AG04450 (cell line): ENCODE measurements around the gene PPP4R3A. TPM values are rescaled to one million over a fixed set of nuclear protein-coding genes. Genes with fewer than 3 reads are reported as not detected.
"Not testable (repeated sequence)": the region's sequence is repeated elsewhere in the genome, so short reads cannot be mapped to it uniquely, and the experiment has no call there.

Experiments used
- CTCF ChIA-PET: fragments of 300-600, 350-600 bp; formaldehyde crosslinking; extraction: SDS; loops from one replicate; lab custom pipeline; 2022; ENCODE audit warnings: antibody characterized with exemption, inconsistent platforms; lab: Charles Lee
- POLR2A ChIA-PET: fragments of 350-600 bp; formaldehyde crosslinking; extraction: SDS; loops from one replicate; lab custom pipeline; 2021; ENCODE audit warnings: antibody characterized with exemption, inconsistent platforms; lab: Yijun Ruan, JAX
- DNase-seq: peaks from one replicate; pipeline ENCODE4 v3.0.0-alpha.2; 2011; ENCODE audit warnings: low read depth, low spot score
- H3K27ac ChIP-seq: one replicate; pipeline ENCODE4 v1.5.1; 2012; ENCODE audit warnings: low read depth, low read length, control low read depth
- H3K27me3 ChIP-seq: one replicate; pipeline ENCODE4 v1.6.0; 2012; ENCODE audit warnings: low read length; ENCODE audit not compliant: control insufficient read depth, insufficient read depth
- H3K4me3 ChIP-seq: 2 replicates; pipeline ENCODE4 v1.5.1; 2011; ENCODE audit warnings: mild to moderate bottlenecking, low read depth, low read length, control low read depth
- H3K9me3 ChIP-seq: 2 replicates; pipeline ENCODE4 v1.5.1; 2012; ENCODE audit warnings: low read length; ENCODE audit not compliant: control insufficient read depth, insufficient read depth
- polyA plus RNA-seq: library from polyadenylated mRNA; depleted of rRNA; stranded (reverse); fragments of >200 nt; gene quantifications from 2 replicates; pipeline ENCODE4 v1.2.3, GENCODE V29; 2011
- TF ChIP-seq, protein P1 (sequence below): IDR thresholded peaks from 2 replicates; pipeline ENCODE4 v1.5.1; 2011; ENCODE audit warnings: low read depth, low read length, control low read depth, inconsistent platforms

Gene PPP4R3A
- polyA plus RNA-seq, 1 experiment: 46.9 TPM

DNA sequence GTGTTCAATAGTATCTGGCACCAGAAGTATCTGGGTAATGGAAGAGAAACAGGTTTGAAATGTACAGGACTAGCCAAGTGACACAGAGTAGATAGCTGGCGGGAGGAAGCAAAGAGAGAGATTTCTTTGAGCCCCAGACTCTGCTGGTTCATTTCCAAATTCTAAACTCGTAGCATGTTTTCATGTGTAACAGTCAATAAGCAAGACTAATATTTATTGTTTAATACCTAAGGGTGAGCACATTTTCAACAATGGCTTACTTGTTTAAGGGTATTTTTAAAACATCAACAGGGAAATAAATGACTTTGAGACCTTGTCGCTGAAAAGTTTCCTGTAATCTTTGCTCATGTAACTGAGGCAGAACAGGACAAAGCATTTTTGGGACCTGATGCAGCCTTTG lies 80.7 kb downstream of the PPP4R3A start:
- H3K4me3 ChIP-seq: no peak overlapping the region
- H3K27me3 ChIP-seq: no peaks in the 10 kb centered on the region
- POLR2A ChIA-PET: no interaction called here
- CTCF ChIA-PET: interaction anchor here (1.6 kb wide), 1 partner anchor 10 kb away, joined by 5 read pairs; no protein-coding TSS in a partner anchor
- TF ChIP-seq, protein P1, sequence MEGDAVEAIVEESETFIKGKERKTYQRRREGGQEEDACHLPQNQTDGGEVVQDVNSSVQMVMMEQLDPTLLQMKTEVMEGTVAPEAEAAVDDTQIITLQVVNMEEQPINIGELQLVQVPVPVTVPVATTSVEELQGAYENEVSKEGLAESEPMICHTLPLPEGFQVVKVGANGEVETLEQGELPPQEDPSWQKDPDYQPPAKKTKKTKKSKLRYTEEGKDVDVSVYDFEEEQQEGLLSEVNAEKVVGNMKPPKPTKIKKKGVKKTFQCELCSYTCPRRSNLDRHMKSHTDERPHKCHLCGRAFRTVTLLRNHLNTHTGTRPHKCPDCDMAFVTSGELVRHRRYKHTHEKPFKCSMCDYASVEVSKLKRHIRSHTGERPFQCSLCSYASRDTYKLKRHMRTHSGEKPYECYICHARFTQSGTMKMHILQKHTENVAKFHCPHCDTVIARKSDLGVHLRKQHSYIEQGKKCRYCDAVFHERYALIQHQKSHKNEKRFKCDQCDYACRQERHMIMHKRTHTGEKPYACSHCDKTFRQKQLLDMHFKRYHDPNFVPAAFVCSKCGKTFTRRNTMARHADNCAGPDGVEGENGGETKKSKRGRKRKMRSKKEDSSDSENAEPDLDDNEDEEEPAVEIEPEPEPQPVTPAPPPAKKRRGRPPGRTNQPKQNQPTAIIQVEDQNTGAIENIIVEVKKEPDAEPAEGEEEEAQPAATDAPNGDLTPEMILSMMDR: no peak
- no peak overlapping the region for H3K27ac ChIP-seq
- H3K9me3 ChIP-seq: no peaks in the 10 kb centered on the region
- no peak for DNase-seq

DNA sequence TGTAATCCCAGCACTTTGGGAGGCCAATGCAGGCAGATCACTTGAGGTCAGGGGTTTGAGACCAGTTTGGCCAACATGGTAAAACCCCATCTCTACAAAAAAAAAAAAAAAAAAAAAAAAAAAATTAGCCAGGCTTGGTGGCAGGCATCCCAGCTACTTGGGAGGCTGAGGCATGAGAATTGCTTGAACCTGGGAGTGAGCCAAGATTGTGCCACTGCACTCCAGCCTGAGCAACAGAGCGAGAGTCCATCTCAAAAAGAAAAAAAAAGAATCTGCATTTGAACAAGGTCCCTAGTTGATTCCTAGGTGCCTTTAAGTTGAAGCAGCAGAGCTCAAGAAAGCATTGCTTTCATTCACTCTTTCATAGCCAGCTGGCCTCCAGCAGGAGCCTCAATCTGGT lies 81.2 kb downstream of the PPP4R3A start:
- CTCF ChIA-PET: interaction anchor here (1.6 kb wide), 1 partner anchor 10 kb away, joined by 5 read pairs; no protein-coding TSS in a partner anchor
- DNase-seq, H3K4me3 ChIP-seq, POLR2A ChIA-PET, H3K27ac ChIP-seq, H3K9me3 ChIP-seq, H3K27me3 ChIP-seq: not testable (repeated sequence)

DNA sequence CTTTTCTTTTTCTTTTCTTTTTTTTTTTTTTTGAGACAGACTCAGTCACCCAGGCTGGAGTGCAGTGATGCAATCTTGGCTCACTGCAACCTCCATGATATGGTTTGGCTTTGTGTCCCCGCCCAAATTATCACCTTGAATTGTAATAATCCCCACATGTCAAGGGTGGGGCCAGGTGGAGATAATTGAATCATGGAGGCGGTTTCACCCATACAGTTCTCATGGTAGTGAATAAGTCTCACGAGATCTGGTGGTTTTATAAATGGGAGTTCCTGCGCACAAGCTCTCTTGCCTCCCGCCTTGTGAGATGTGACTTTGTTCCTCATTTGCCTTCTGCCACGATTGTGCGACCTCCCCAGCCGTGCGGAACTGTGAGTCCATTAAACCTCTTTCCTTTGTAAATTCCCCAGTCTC lies 84.6 kb downstream of the PPP4R3A start:
- CTCF ChIA-PET: interaction anchor here (1.2 kb wide), 1 partner anchor 102 kb away, joined by 4 read pairs; no protein-coding TSS in a partner anchor

DNA sequence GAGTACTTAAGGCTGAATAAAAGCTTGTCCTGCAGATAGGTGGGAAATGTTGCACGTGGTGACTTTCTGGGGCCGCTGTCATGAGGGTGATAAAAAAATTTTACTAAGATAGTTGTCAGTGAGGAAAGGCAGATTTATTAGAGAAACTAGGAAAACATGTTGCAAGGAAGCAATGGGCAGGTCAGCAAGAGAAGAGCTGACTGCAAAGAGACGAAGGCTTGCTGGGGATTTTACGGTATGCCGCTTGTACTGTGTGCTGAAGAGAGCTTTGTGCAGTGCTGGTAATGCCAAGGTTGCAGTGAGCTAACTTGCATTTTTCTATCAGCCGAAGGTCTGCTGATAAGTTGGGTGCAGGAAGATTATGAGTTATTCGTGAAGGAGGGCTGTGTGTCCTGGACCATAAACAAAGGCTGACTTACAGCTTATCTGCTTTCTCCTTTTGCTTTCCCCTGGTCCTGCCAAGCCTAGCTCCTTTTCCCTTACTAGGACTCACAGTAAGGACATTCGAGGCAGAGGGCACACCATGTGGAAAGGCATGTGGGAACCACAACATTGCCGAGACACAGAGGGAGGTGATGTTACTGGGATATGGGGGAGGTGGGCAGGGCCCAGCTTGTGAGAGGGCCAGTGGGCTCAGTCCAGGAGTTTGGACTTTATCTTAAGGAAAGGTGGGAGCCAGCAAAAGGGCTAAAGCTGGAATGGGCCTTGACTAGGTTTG lies 85.1 kb downstream of the PPP4R3A start:
- ChIA-PET CTCF (interaction anchor here (1.0 to 1.2 kb wide), 2 partner anchors 100 to 101 kb away, joined by 4 read pairs; no protein-coding TSS in a partner anchor), POLR2A (no interaction called here)
- no peak overlapping the region for H3K27ac ChIP-seq
- H3K27me3 ChIP-seq: peaks cover 2% of the 10 kb centered on the region
- H3K9me3 ChIP-seq: no peaks in the 10 kb centered on the region
- DNase-seq: no peak
- TF ChIP-seq, protein P1: no peak
- H3K4me3 ChIP-seq: no peak overlapping the region

More for the DNA sequence above, 84.6 kb downstream of the PPP4R3A start:
- H3K27ac ChIP-seq, H3K4me3 ChIP-seq, POLR2A ChIA-PET, H3K9me3 ChIP-seq, DNase-seq, H3K27me3 ChIP-seq: not testable (repeated sequence)

DNA sequence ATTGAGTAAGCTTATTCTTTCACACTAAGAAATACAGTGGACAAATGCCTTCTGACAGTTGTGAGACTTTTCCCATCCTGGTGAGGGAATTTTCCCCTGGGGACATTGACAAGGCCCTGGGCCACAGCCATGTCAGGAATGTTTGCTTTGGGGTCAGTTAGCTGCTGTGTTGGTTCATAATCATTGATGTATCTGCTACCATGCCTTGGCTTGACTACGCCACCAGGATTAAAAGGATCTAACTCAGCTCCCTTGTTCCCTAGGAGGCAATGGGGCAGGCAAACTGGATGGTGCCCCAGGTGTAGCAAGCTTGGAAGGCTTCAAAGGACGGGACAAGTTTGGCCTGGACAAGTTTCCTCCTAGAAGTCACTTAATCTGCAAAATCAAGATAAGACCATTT lies 89.4 kb downstream of the PPP4R3A start:
- no peak overlapping the region for H3K27ac ChIP-seq
- ChIA-PET CTCF (interaction anchor here (0.5 to 5.7 kb wide), 3 partner anchors 33 to 114 kb away, joined by 3 to 92 read pairs (median 3); no protein-coding TSS in a partner anchor), POLR2A (no interaction called here)
- H3K27me3 ChIP-seq: peaks cover 22% of the 10 kb centered on the region
- no peak for DNase-seq
- TF ChIP-seq, protein P1: no peak
- H3K4me3 ChIP-seq: no peak overlapping the region
- H3K9me3 ChIP-seq: no peaks in the 10 kb centered on the region; the same call in 1 of the 2 replicates

DNA sequence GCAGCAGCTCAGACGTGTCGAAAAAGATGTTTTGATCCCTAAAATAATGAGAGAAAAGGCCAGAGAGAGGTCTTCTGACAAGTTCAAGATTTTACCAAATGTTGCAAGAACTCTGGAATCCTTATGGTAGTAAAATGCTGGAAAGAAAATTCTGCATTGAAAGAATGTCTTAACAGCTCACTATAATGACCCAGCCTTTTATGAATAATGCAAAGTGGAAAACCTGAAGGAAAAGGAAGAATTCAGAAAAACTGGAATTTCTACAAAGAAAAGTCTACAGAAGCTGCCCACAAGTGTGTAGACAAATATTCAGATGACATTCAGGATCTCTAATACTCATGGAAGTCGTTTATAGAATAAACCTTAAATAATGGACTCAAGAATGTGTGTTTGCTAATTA lies 90.7 kb downstream of the PPP4R3A start:
- TF ChIP-seq, protein P1: no peak
- Histone ChIP-seq H3K27ac (no peak overlapping the region), H3K27me3 (peaks cover 24% of the 10 kb centered on the region), H3K9me3 (no peaks in the 10 kb centered on the region; the same call in 1 of the 2 replicates), H3K4me3 (no peak overlapping the region)
- POLR2A ChIA-PET: no interaction called here
- CTCF ChIA-PET: interaction anchor here (1.2 to 5.7 kb wide), 4 partner anchors 10 to 98 kb away, joined by 3 to 92 read pairs (median 6); no protein-coding TSS in a partner anchor
- DNase-seq: no peak
